Heart right ventricle (tissue), 16 donors: ENCODE data around the gene CTU2. TPM values are rescaled to one million over a fixed set of nuclear protein-coding genes. Genes with fewer than 3 reads are reported as not detected.
"Not testable (repeated sequence)": the region's sequence is repeated elsewhere in the genome, so short reads cannot be mapped to it uniquely, and the experiment has no call there.

Source experiments
- ATAC-seq, 8 donors: fragments of 200-7000 bp; cut with Tn5 transposase; one replicate each; pipeline ENCODE4 v1.9.1; 2020; ENCODE audit warnings: mild to moderate bottlenecking in 8 of 8, moderate library complexity in 8 of 8, moderate number of reproducible peaks in 1 of 8
- DNase-seq, 2 donors: peaks; one replicate each; pipeline ENCODE4 v3.0.0-alpha.2; 2020
- H3K27ac ChIP-seq, 10 donors: fragments of 200-600 bp; sonication (generic) in 2 of 10; one replicate each; pipeline versions ENCODE4 v1.5.0 to v1.8.0; 2020 to 2022; ENCODE audit warnings: mild to moderate bottlenecking in 3 of 10
- H3K27me3 ChIP-seq, 7 donors: fragments of 200-600 bp; one replicate each; pipeline ENCODE4 v1.8.0; 2021 to 2022; ENCODE audit warnings: mild to moderate bottlenecking in 2 of 7
- H3K36me3 ChIP-seq, 9 donors: fragments of 200-600 bp; sonication (generic) in 1 of 9; one replicate each; pipeline versions ENCODE4 v1.5.0 to v1.8.0; 2020 to 2022; ENCODE audit warnings: mild to moderate bottlenecking in 2 of 9
- H3K4me1 ChIP-seq, 9 donors: fragments of 200-600 bp; sonication (generic) in 1 of 9; one replicate each; pipeline versions ENCODE4 v1.5.0 to v1.8.0; 2020 to 2022; ENCODE audit warnings: mild to moderate bottlenecking in 4 of 9
- H3K4me3 ChIP-seq, 10 donors: fragments of 200-600 bp; sonication (generic) in 2 of 10; one replicate each; pipeline versions ENCODE4 v1.5.0 to v1.8.0; 2020 to 2022; ENCODE audit warnings: mild to moderate bottlenecking in 7 of 10, moderate library complexity in 2 of 10
- H3K9me3 ChIP-seq, 11 donors: fragments of 200-600 bp in 10 of 11; sonication (generic) in 2 of 11; one replicate each; pipeline versions ENCODE4 v1.5.0 to v1.8.0; 2013 to 2022; ENCODE audit warnings: mild to moderate bottlenecking in 2 of 11, control low read depth in 1 of 11, moderate library complexity in 1 of 11
- CTCF ChIP-seq, 9 donors: fragments of 200-600 bp; sonication (generic) in 2 of 9; IDR thresholded peaks; one replicate each; pipeline versions ENCODE4 v1.5.0 to v1.8.0; 2021 to 2022; ENCODE audit warnings: antibody characterized with exemption in 9 of 9, mild to moderate bottlenecking in 5 of 9, moderate library complexity in 1 of 9
- WGBS, 2 donors: extraction: QIAGEN DNeasy Blood & Tissue Kit; methylation state at CpG; one replicate each; pipeline ENCODE4 v1.1.7; 2013; ENCODE audit warnings: inconsistent platforms in 1 of 2; 5-methylcytosine and 5-hydroxymethylcytosine counted together
- intact Hi-C, 10 donors: fragments of 100-400 bp; cut with DNase I; formaldehyde crosslinking; loops; one replicate each; pipeline versions ENCODE4 v1.11.1 to v1.14.2; 2022
- polyA plus RNA-seq, 2 donors: library from polyadenylated mRNA; stranded (reverse); fragments of 200-250 nt; gene quantifications; one replicate each; pipeline ENCODE4 v1.2.3, GENCODE V29; 2013
- total RNA-seq, 10 donors: library from RNA; stranded (reverse); fragmentation: NEBNext Ultra II Directional in 3 of 10; extraction: Animal tissue kit (Norgen Biotek cat#: 25700) in 3 of 10; gene quantifications; one replicate each; pipeline versions ENCODE4 v1.2.1 to v1.2.4, GENCODE V29; 2021 to 2023
- donor health status: Arrhythmogenic right ventricular cardiomyopathy.
- donor health status: ischemic (EF 13 %, LVEDD 7.1; RV severe dilation, severe dysfunction).
- donor health status: healthy with polysubstance abuse.
- donor health status: DM: no; HTN: yes; CAD: no.
- donor health status: DM: no; HTN: no; CAD: no.
- donor health status: ischemic (EF 25% LVEDD 6.9; RV normal size, moderate dysfunction).
- donor health status: ischemic (EF 25% LVEDD 5.7; RV mildly dilated, moderate dysfunction).
- donor health status: healthy.
- donor health status: DM: yes; HTN: yes; CAD: no.
- donor health status: Ischemic cardiomyopathy.
- donor health status: ischemic (EF 35%, LVEDD 5.7; RV mildly dilated, moderate dysfunction).
- donor health status: nonischemic (EF 11% LVEDD 7.7; RV severe dilation, severe dysfunction).
- donor health status: DM: yes; HTN: yes; CAD: no.
- donor health status: PGD.
- donor health status: ischemic (EF 29% LVEDD 5.4; RV normal size, mild dysfunction).
- donor health status: nonischemic (EF 23%, LVEDD 6.1; RV moderate dilation, normal function).

CTU2 gene
- total and polyA plus RNA-seq, 12 donors, result 11.8 to 22.6 (median 14.4) TPM

- DNase-seq (no peak), ATAC-seq (no peak)
- intact Hi-C loops, result loop anchor here in 1 of 10 donors (10.0 kb wide), 1 partner anchor 71 kb away; no protein-coding TSS in a partner anchor
- H3K27ac ChIP-seq, result peak overlapping the region in 4 of 10 donors; percentile 18 to 62 (median 40)
- H3K36me3 ChIP-seq, result peaks cover 0 to 6% (median 0%) of the 10 kb centered on the region in 9 donors
- H3K27me3 ChIP-seq, result no peaks in the 10 kb centered on the region
- no peak overlapping the region for H3K4me3 ChIP-seq
- no peaks in the 10 kb centered on the region for H3K9me3 ChIP-seq
- H3K4me1 ChIP-seq, result peaks cover 2 to 45% (median 30%) of the 10 kb centered on the region in 9 donors
- WGBS, 2 donors, result 83% methylated on average over 3 of the region's 3 CpGs
- no peak for TF ChIP-seq CTCF (IDR thresholded peaks at IDR 0.05)
Observed at GRCh38 chr16:88665570-88665969, 40.7 kb upstream of the CTU2 start.

GRCh38 chr16:88667461-88667860, 38.8 kb upstream of the CTU2 start:
- DNase-seq (no peak), ATAC-seq (no peak)
- intact Hi-C loops, result loop anchor here in 1 of 10 donors (10.0 kb wide), 1 partner anchor 73 kb away; no protein-coding TSS in a partner anchor
- 48 to 51% methylated on average over 5 of the region's 5 CpGs for WGBS, 2 donors
- H3K36me3 ChIP-seq, result peaks cover 0 to 6% (median 0%) of the 10 kb centered on the region in 9 donors
- no peaks in the 10 kb centered on the region for H3K27me3 ChIP-seq
- H3K9me3 ChIP-seq, result no peaks in the 10 kb centered on the region
- TF ChIP-seq CTCF (IDR thresholded peaks at IDR 0.05), result peak in 2 of 9 donors; percentile 17 to 19
- H3K27ac ChIP-seq, result no peak overlapping the region
- no peak overlapping the region for H3K4me3 ChIP-seq
- peaks cover 2 to 42% (median 27%) of the 10 kb centered on the region in 9 donors for H3K4me1 ChIP-seq

- not testable (repeated sequence) for H3K27ac ChIP-seq, ATAC-seq
Observed at GRCh38 chr16:88669493-88669892, 36.8 kb upstream of the CTU2 start.

GRCh38 chr16:88669980-88670379, 36.3 kb upstream of the CTU2 start:
- Histone ChIP-seq H3K4me1 (peaks cover 0 to 47% (median 27%) of the 10 kb centered on the region in 9 donors), H3K4me3 (no peak overlapping the region), H3K27me3 (no peaks in the 10 kb centered on the region), H3K36me3 (peaks cover 0 to 12% (median 0%) of the 10 kb centered on the region in 9 donors), H3K27ac (no peak overlapping the region), H3K9me3 (no peaks in the 10 kb centered on the region)
- intact Hi-C loops, result loop anchor here in 1 of 10 donors (10.0 kb wide), 1 partner anchor 75 kb away; no protein-coding TSS in a partner anchor
- WGBS, 2 donors, result 78 to 84% methylated on average over 10 of the region's 10 CpGs
- TF ChIP-seq CTCF (IDR thresholded peaks at IDR 0.05), result no peak
- DNase-seq, result no peak
- no peak for ATAC-seq

More at GRCh38 chr16:88669493-88669892, 36.8 kb upstream of the CTU2 start:
- 88 to 94% methylated on average over 8 of the region's 8 CpGs for WGBS, 2 donors
- Histone ChIP-seq H3K36me3 (peaks cover 0 to 12% (median 0%) of the 10 kb centered on the region in 9 donors), H3K4me1 (peaks cover 0 to 47% (median 27%) of the 10 kb centered on the region in 9 donors)
- H3K4me3 ChIP-seq, H3K9me3 ChIP-seq, DNase-seq, H3K27me3 ChIP-seq: not testable (repeated sequence)
- intact Hi-C loops, result loop anchor here in 1 of 10 donors (10.0 kb wide), 1 partner anchor 75 kb away; no protein-coding TSS in a partner anchor

- DNase-seq (no peak), ATAC-seq (peak in 6 of 8 donors; percentile 1 to 45 (median 10))
- peak overlapping the region in 1 of 10 donors; percentile 86 for H3K27ac ChIP-seq
- H3K36me3 ChIP-seq, result peaks cover 0 to 12% (median 0%) of the 10 kb centered on the region in 9 donors
- H3K4me3 ChIP-seq, result no peak overlapping the region
- no peak for TF ChIP-seq CTCF (IDR thresholded peaks at IDR 0.05)
- 81 to 84% methylated on average over 23 of the region's 23 CpGs for WGBS, 2 donors
- no peaks in the 10 kb centered on the region for H3K9me3 ChIP-seq
- no peaks in the 10 kb centered on the region for H3K27me3 ChIP-seq
- peaks cover 0 to 43% (median 19%) of the 10 kb centered on the region in 9 donors for H3K4me1 ChIP-seq
- intact Hi-C loops, result no loop called here
Observed at GRCh38 chr16:88671806-88672205, 34.5 kb upstream of the CTU2 start.
